ENCODE data around the gene ARHGAP30. TPM values are rescaled to one million over a fixed set of nuclear protein-coding genes. Genes with fewer than 3 reads are reported as not detected.

The ARHGAP30 gene
- polyA plus RNA-seq, 1 donor (not counting 4 experiments of a cell fraction or from before 2014, with no cell fraction given): 0.16 TPM

- Histone ChIP-seq H2AFZ (ENCODE audit: control insufficient read depth, low read length) (no peak overlapping the region), H3K4me1 (ENCODE audit: control insufficient read depth, extremely low read depth, insufficient read depth, low read length) (peaks cover 32% of the 10 kb centered on the region), H3K36me3 (ENCODE audit: control insufficient read depth in 2 of 2, extremely low read depth in 1 of 2, insufficient read depth in 2 of 2, low read length in 2 of 2) (no peaks in the 10 kb centered on the region), H3K9ac (ENCODE audit: control insufficient read depth, extremely low read depth, insufficient read depth, low read length) (peak overlapping the region; percentile 72), H3K4me3 (ENCODE audit: control insufficient read depth in 2 of 3, extremely low read depth in 1 of 3, insufficient read depth in 2 of 3, low read depth in 1 of 3, low read length in 3 of 3) (no peak overlapping the region), H3K27ac (ENCODE audit: control insufficient read depth, insufficient read depth, low read length) (peak overlapping the region; percentile 95), H4K20me1 (ENCODE audit: control insufficient read depth, extremely low read depth, insufficient read depth, low read length) (no peaks in the 10 kb centered on the region), H3K9me3 (ENCODE audit: control insufficient read depth, low read depth, low read length) (no peaks in the 10 kb centered on the region), H3K4me2 (ENCODE audit: control insufficient read depth, extremely low read depth, insufficient read depth, low read depth, low read length) (peak overlapping the region; percentile 71), H3K9me1 (ENCODE audit: control insufficient read depth, extremely low read depth, insufficient read depth, low read length) (peaks cover 2% of the 10 kb centered on the region), H3K79me2 (ENCODE audit: control insufficient read depth, insufficient read depth, low read length) (no peaks in the 10 kb centered on the region), H3K27me3 (ENCODE audit: control insufficient read depth, extremely low read depth, insufficient read depth, low read length) (no peaks in the 10 kb centered on the region)
- dilution Hi-C loops (cut with MboI; ENCODE audit: extremely low pct_ligation_motif_present, low sequenced_read_pairs): no loop called here
- peak; percentile 96 for DNase-seq (ENCODE audit: low read depth, low spot score)
- no peak for TF ChIP-seq EZH2 (IDR thresholded peaks at IDR 0.05; ENCODE audit: low read length)
- peak; percentile 43 to 73 (median 46) for TF ChIP-seq CTCF (optimal IDR thresholded peaks at IDR 0.05 in 1 of 3, IDR thresholded peaks at IDR 0.05 in 1 of 3, conservative IDR thresholded peaks at IDR 0.05 in 1 of 3; ENCODE audit: extremely low read depth in 1 of 3, insufficient read depth in 2 of 3, low read length in 3 of 3)
- FAIRE-seq: peak; percentile 63
Observed at GRCh38 chr1:161073474-161074121, 3.9 kb upstream of the ARHGAP30 start.

- H4K20me1 ChIP-seq (ENCODE audit: control insufficient read depth, extremely low read depth, insufficient read depth, low read length): no peaks in the 10 kb centered on the region
- no peaks in the 10 kb centered on the region for H3K79me2 ChIP-seq (ENCODE audit: control insufficient read depth, insufficient read depth, low read length)
- dilution Hi-C loops (cut with MboI; ENCODE audit: extremely low pct_ligation_motif_present, low sequenced_read_pairs): no loop called here
- no peak overlapping the region for H3K4me3 ChIP-seq (ENCODE audit: control insufficient read depth in 2 of 3, extremely low read depth in 1 of 3, insufficient read depth in 2 of 3, low read depth in 1 of 3, low read length in 3 of 3)
- no peaks in the 10 kb centered on the region for H3K27me3 ChIP-seq (ENCODE audit: control insufficient read depth, extremely low read depth, insufficient read depth, low read length)
- H3K9ac ChIP-seq (ENCODE audit: control insufficient read depth, extremely low read depth, insufficient read depth, low read length): peak overlapping the region; percentile 20
- no peaks in the 10 kb centered on the region for H3K36me3 ChIP-seq (ENCODE audit: control insufficient read depth in 2 of 2, extremely low read depth in 1 of 2, insufficient read depth in 2 of 2, low read length in 2 of 2)
- TF ChIP-seq EZH2 (IDR thresholded peaks at IDR 0.05; ENCODE audit: low read length) (no peak), CTCF (optimal IDR thresholded peaks at IDR 0.05 in 1 of 3, IDR thresholded peaks at IDR 0.05 in 1 of 3, conservative IDR thresholded peaks at IDR 0.05 in 1 of 3; ENCODE audit: extremely low read depth in 1 of 3, insufficient read depth in 2 of 3, low read length in 3 of 3) (no peak)
- no peaks in the 10 kb centered on the region for H3K9me3 ChIP-seq (ENCODE audit: control insufficient read depth, low read depth, low read length)
- no peak overlapping the region for H2AFZ ChIP-seq (ENCODE audit: control insufficient read depth, low read length)
- H3K27ac ChIP-seq (ENCODE audit: control insufficient read depth, insufficient read depth, low read length): no peak overlapping the region
- DNase-seq (ENCODE audit: low read depth, low spot score) (no peak), FAIRE-seq (no peak)
- H3K4me2 ChIP-seq (ENCODE audit: control insufficient read depth, extremely low read depth, insufficient read depth, low read depth, low read length): no peak overlapping the region
- peaks cover 2% of the 10 kb centered on the region for H3K9me1 ChIP-seq (ENCODE audit: control insufficient read depth, extremely low read depth, insufficient read depth, low read length)
- peaks cover 38% of the 10 kb centered on the region for H3K4me1 ChIP-seq (ENCODE audit: control insufficient read depth, extremely low read depth, insufficient read depth, low read length)
Observed at GRCh38 chr1:161072751-161073449, 3.2 kb upstream of the ARHGAP30 start.

Measured in keratinocyte (primary cell).